Measurements from ENCODE around the gene CENPK. TPM values are rescaled to one million over a fixed set of nuclear protein-coding genes. Genes with fewer than 3 reads are reported as not detected.

The CENPK gene
- total and polyA plus RNA-seq, 2 donors (not counting 1 experiment from before 2014, with no cell fraction given): 2.6 to 18.4 TPM

- Histone ChIP-seq H3K27ac (ENCODE audit: low read length in 2 of 2) (no peak overlapping the region), H3K9me3 (ENCODE audit: control extremely low read depth in 1 of 3, control insufficient read depth in 2 of 3, insufficient read depth in 1 of 3, low read length in 2 of 3) (no peaks in the 10 kb centered on the region), H3K36me3 (replicated peaks in 1 of 2; ENCODE audit: control extremely low read depth in 1 of 2, control insufficient read depth in 1 of 2, extremely low read depth in 1 of 2, insufficient read depth in 2 of 2, low read length in 1 of 2) (peaks cover 6 to 32% of the 10 kb centered on the region in 2 experiments), H3K9ac (ENCODE audit: low read length) (no peak overlapping the region), H3K4me3 (ENCODE audit: control extremely low read depth in 1 of 5, extremely low read depth in 1 of 5, insufficient read depth in 1 of 5, low read depth in 2 of 5, low read length in 4 of 5) (no peak overlapping the region), H3K4me1 (ENCODE audit: control insufficient read depth in 2 of 2, insufficient read depth in 2 of 2, low read length in 2 of 2) (no peaks in the 10 kb centered on the region), H3K4me2 (replicated peaks; ENCODE audit: low read depth, low read length, poor library complexity, severe bottlenecking) (no peak overlapping the region), H3K79me2 (ENCODE audit: control insufficient read depth, insufficient read depth, low read length) (peaks cover 30% of the 10 kb centered on the region), H2AFZ (ENCODE audit: insufficient read depth, low read depth, low read length, poor library complexity, severe bottlenecking) (no peak overlapping the region), H3K27me3 (replicated peaks in 1 of 4; ENCODE audit: control extremely low read depth in 1 of 4, control insufficient read depth in 3 of 4, insufficient read depth in 4 of 4, low read length in 3 of 4) (no peaks in the 10 kb centered on the region), H4K20me1 (ENCODE audit: control insufficient read depth, insufficient read depth, low read length, poor library complexity, severe bottlenecking) (peaks cover 5% of the 10 kb centered on the region)
- CTCF ChIA-PET: no interaction called here
- H3K9me3 Mint-ChIP-seq (ENCODE audit: insufficient read depth): no peaks in the 10 kb centered on the region
- H3K27ac Mint-ChIP-seq: no peak overlapping the region
- DNase-seq (no peak), ATAC-seq (ENCODE audit: low read depth) (no peak)
- POLR2A ChIA-PET: no interaction called here
- H3K4me3 Mint-ChIP-seq: no peak overlapping the region
- H3K27me3 Mint-ChIP-seq: no peaks in the 10 kb centered on the region
- H3K4me1 Mint-ChIP-seq: peaks cover 9% of the 10 kb centered on the region
- TF ChIP-seq, protein P1, sequence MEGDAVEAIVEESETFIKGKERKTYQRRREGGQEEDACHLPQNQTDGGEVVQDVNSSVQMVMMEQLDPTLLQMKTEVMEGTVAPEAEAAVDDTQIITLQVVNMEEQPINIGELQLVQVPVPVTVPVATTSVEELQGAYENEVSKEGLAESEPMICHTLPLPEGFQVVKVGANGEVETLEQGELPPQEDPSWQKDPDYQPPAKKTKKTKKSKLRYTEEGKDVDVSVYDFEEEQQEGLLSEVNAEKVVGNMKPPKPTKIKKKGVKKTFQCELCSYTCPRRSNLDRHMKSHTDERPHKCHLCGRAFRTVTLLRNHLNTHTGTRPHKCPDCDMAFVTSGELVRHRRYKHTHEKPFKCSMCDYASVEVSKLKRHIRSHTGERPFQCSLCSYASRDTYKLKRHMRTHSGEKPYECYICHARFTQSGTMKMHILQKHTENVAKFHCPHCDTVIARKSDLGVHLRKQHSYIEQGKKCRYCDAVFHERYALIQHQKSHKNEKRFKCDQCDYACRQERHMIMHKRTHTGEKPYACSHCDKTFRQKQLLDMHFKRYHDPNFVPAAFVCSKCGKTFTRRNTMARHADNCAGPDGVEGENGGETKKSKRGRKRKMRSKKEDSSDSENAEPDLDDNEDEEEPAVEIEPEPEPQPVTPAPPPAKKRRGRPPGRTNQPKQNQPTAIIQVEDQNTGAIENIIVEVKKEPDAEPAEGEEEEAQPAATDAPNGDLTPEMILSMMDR (IDR thresholded peaks at IDR 0.05): no peak
- no peak for TF ChIP-seq EZH2 (IDR thresholded peaks at IDR 0.05; ENCODE audit: borderline replicate concordance, insufficient read depth, low read depth, low read length, poor library complexity, severe bottlenecking)
- intact Hi-C loops (cut with micrococcal nuclease): no loop called here
- WGBS (ENCODE audit: insufficient coverage): no CpG with 5 or more reads among the region's 2 CpGs
Observed at GRCh38 chr5:65570598-65571226, 7.7 kb upstream of the CENPK start.

GRCh38 chr5:65566505-65566904 is 3.5 kb upstream of the CENPK start:
- no peak for TF ChIP-seq EZH2 (IDR thresholded peaks at IDR 0.05; ENCODE audit: borderline replicate concordance, insufficient read depth, low read depth, low read length, poor library complexity, severe bottlenecking)
- TF ChIP-seq, protein P1 (IDR thresholded peaks at IDR 0.05): no peak
- DNase-seq (no peak), ATAC-seq (ENCODE audit: low read depth) (no peak)
- no peaks in the 10 kb centered on the region for H3K9me3 Mint-ChIP-seq (ENCODE audit: insufficient read depth)
- no peak overlapping the region for H3K4me3 ChIP-seq (ENCODE audit: control extremely low read depth in 1 of 5, extremely low read depth in 1 of 5, insufficient read depth in 1 of 5, low read depth in 2 of 5, low read length in 4 of 5)
- no peak overlapping the region for H3K27ac Mint-ChIP-seq
- H3K4me2 ChIP-seq (replicated peaks; ENCODE audit: low read depth, low read length, poor library complexity, severe bottlenecking): no peak overlapping the region
- no peaks in the 10 kb centered on the region for H3K27me3 ChIP-seq (replicated peaks in 1 of 4; ENCODE audit: control extremely low read depth in 1 of 4, control insufficient read depth in 3 of 4, insufficient read depth in 4 of 4, low read length in 3 of 4)
- H3K79me2 ChIP-seq (ENCODE audit: control insufficient read depth, insufficient read depth, low read length): peaks cover 38% of the 10 kb centered on the region
- H3K27me3 Mint-ChIP-seq: no peaks in the 10 kb centered on the region
- H3K9ac ChIP-seq (ENCODE audit: low read length): no peak overlapping the region
- peaks cover 19 to 20% of the 10 kb centered on the region in 2 donors for H3K4me1 ChIP-seq (ENCODE audit: control insufficient read depth in 2 of 2, insufficient read depth in 2 of 2, low read length in 2 of 2)
- no peak overlapping the region for H3K4me3 Mint-ChIP-seq
- no peaks in the 10 kb centered on the region for H3K9me3 ChIP-seq (ENCODE audit: control extremely low read depth in 1 of 3, control insufficient read depth in 2 of 3, insufficient read depth in 1 of 3, low read length in 2 of 3)
- no peak overlapping the region for H3K27ac ChIP-seq (ENCODE audit: low read length in 2 of 2)
- H4K20me1 ChIP-seq (ENCODE audit: control insufficient read depth, insufficient read depth, low read length, poor library complexity, severe bottlenecking): no peaks in the 10 kb centered on the region
- 100% methylated on average over 2 of the region's 5 CpGs for WGBS (ENCODE audit: insufficient coverage)
- CTCF ChIA-PET: no interaction called here
- H2AFZ ChIP-seq (ENCODE audit: insufficient read depth, low read depth, low read length, poor library complexity, severe bottlenecking): no peak overlapping the region
- peaks cover 37% of the 10 kb centered on the region for H3K4me1 Mint-ChIP-seq
- POLR2A ChIA-PET: no interaction called here
- intact Hi-C loops (cut with micrococcal nuclease): loop anchor here (10.0 kb wide), 1 partner anchor 532 kb away; no protein-coding TSS in a partner anchor
- peaks cover 0 to 11% of the 10 kb centered on the region in 2 experiments for H3K36me3 ChIP-seq (replicated peaks in 1 of 2; ENCODE audit: control extremely low read depth in 1 of 2, control insufficient read depth in 1 of 2, extremely low read depth in 1 of 2, insufficient read depth in 2 of 2, low read length in 1 of 2)
